ENCODE data around the gene TTC3. TPM values are rescaled to one million over a fixed set of nuclear protein-coding genes. Genes with fewer than 3 reads are reported as not detected.

The TTC3 gene
- total RNA-seq, 2 experiments from 2014 or later: 73.5 to 90.0 TPM

GRCh38 chr21:37073417-37074196 lies 553 bp downstream of the TTC3 start:
- H3K4me2 ChIP-seq (ENCODE audit: low read length): peak overlapping the region; percentile 94
- H3K4me3 ChIP-seq (ENCODE audit: low read depth, low read length, poor library complexity, severe bottlenecking): peak overlapping the region; percentile 80
- CTCF ChIA-PET (ENCODE audit: unreplicated experiment): no interaction called here
- peaks cover 17% of the 10 kb centered on the region for H4K20me1 ChIP-seq (ENCODE audit: insufficient read depth, low read length)
- peak overlapping the region; percentile 38 for H3K27ac ChIP-seq (ENCODE audit: low read depth, low read length, poor library complexity, severe bottlenecking)
- H3K36me3 ChIP-seq (ENCODE audit: insufficient read depth, low read length): no peaks in the 10 kb centered on the region
- peaks cover 55% of the 10 kb centered on the region for H3K79me2 ChIP-seq (ENCODE audit: insufficient read depth, low read depth, low read length)
- TF ChIP-seq EZH2phosphoT487 (IDR thresholded peaks at IDR 0.05; ENCODE audit: borderline replicate concordance, low read depth, low read length) (no peak), CTCF (conservative IDR thresholded peaks at IDR 0.05; ENCODE audit: low read length) (peak; percentile 38; the same call in 1 of the 2 replicates)
- peak; percentile 52 for DNase-seq (ENCODE audit: low spot score)
- H2AFZ ChIP-seq (ENCODE audit: low read length): peak overlapping the region; percentile 65
- peaks cover 5% of the 10 kb centered on the region; the same call in 1 of the 2 replicates for H3K9me3 ChIP-seq (ENCODE audit: low read length)
- BruUV-seq (replicated peaks): no TSS peak
- POLR2A ChIA-PET: interaction anchor here (0.7 kb wide), 1 partner anchor 12 kb away, joined by 3 read pairs; no protein-coding TSS in a partner anchor
- no peaks in the 10 kb centered on the region for H3K9me2 ChIP-seq (ENCODE audit: insufficient read depth, low read length)
- H3K4me1 ChIP-seq (ENCODE audit: insufficient read depth, low read length, poor library complexity, severe bottlenecking): peaks cover 35% of the 10 kb centered on the region
- intact Hi-C loops (cut with micrococcal nuclease; ENCODE audit: unreplicated experiment): loop anchor here (2.0 to 5.0 kb wide), 4 partner anchors 81 to 293 kb away; partner anchors contain the start of genes DYRK1A, HLCS and VPS26C

- no TSS peak for BruUV-seq (replicated peaks)
- intact Hi-C loops (cut with micrococcal nuclease; ENCODE audit: unreplicated experiment): loop anchor here (5.0 kb wide), 1 partner anchor 82 kb away; no protein-coding TSS in a partner anchor
- Histone ChIP-seq H2AFZ (ENCODE audit: low read length) (peak overlapping the region; percentile 65; the same call in 1 of the 2 replicates), H3K9me3 (ENCODE audit: low read length) (peaks cover 5% of the 10 kb centered on the region; the same call in 1 of the 2 replicates), H3K9me2 (ENCODE audit: insufficient read depth, low read length) (no peaks in the 10 kb centered on the region), H3K4me2 (ENCODE audit: low read length) (peak overlapping the region; percentile 94), H4K20me1 (ENCODE audit: insufficient read depth, low read length) (peaks cover 19% of the 10 kb centered on the region), H3K79me2 (ENCODE audit: insufficient read depth, low read depth, low read length) (peaks cover 60% of the 10 kb centered on the region), H3K4me1 (ENCODE audit: insufficient read depth, low read length, poor library complexity, severe bottlenecking) (peaks cover 40% of the 10 kb centered on the region), H3K4me3 (ENCODE audit: low read depth, low read length, poor library complexity, severe bottlenecking) (peak overlapping the region; percentile 80), H3K27ac (ENCODE audit: low read depth, low read length, poor library complexity, severe bottlenecking) (no peak overlapping the region), H3K36me3 (ENCODE audit: insufficient read depth, low read length) (no peaks in the 10 kb centered on the region)
- DNase-seq (ENCODE audit: low spot score): no peak
- TF ChIP-seq CTCF (conservative IDR thresholded peaks at IDR 0.05; ENCODE audit: low read length) (no peak), EZH2phosphoT487 (IDR thresholded peaks at IDR 0.05; ENCODE audit: borderline replicate concordance, low read depth, low read length) (no peak)
- CTCF ChIA-PET (ENCODE audit: unreplicated experiment): no interaction called here
- POLR2A ChIA-PET: interaction anchor here (0.6 to 1.7 kb wide), 3 partner anchors 12 to 51 kb away, joined by 3 to 4 read pairs (median 3); no protein-coding TSS in a partner anchor
Observed at GRCh38 chr21:37074197-37074510, 1.1 kb downstream of the TTC3 start.

- Histone ChIP-seq H3K4me3 (ENCODE audit: low read depth, low read length, poor library complexity, severe bottlenecking) (peak overlapping the region; percentile 80), H3K4me2 (ENCODE audit: low read length) (peak overlapping the region; percentile 94), H3K79me2 (ENCODE audit: insufficient read depth, low read depth, low read length) (peaks cover 64% of the 10 kb centered on the region), H3K9me2 (ENCODE audit: insufficient read depth, low read length) (no peaks in the 10 kb centered on the region), H3K9me3 (ENCODE audit: low read length) (peaks cover 5% of the 10 kb centered on the region; the same call in 1 of the 2 replicates), H3K4me1 (ENCODE audit: insufficient read depth, low read length, poor library complexity, severe bottlenecking) (peaks cover 42% of the 10 kb centered on the region), H2AFZ (ENCODE audit: low read length) (no peak overlapping the region), H3K36me3 (ENCODE audit: insufficient read depth, low read length) (no peaks in the 10 kb centered on the region), H3K27ac (ENCODE audit: low read depth, low read length, poor library complexity, severe bottlenecking) (no peak overlapping the region), H4K20me1 (ENCODE audit: insufficient read depth, low read length) (peaks cover 21% of the 10 kb centered on the region)
- ChIA-PET POLR2A (interaction anchor here (0.6 to 1.7 kb wide), 4 partner anchors 8 to 51 kb away, joined by 3 to 4 read pairs (median 3); no protein-coding TSS in a partner anchor), CTCF (ENCODE audit: unreplicated experiment) (no interaction called here)
- DNase-seq (ENCODE audit: low spot score): no peak
- no TSS peak for BruUV-seq (replicated peaks)
- no peak for TF ChIP-seq EZH2phosphoT487 (IDR thresholded peaks at IDR 0.05; ENCODE audit: borderline replicate concordance, low read depth, low read length)
- intact Hi-C loops (cut with micrococcal nuclease; ENCODE audit: unreplicated experiment): loop anchor here (5.0 kb wide), 1 partner anchor 82 kb away; no protein-coding TSS in a partner anchor
Observed at GRCh38 chr21:37074546-37074945, 1.5 kb downstream of the TTC3 start.
